GM18505 (cell line): ENCODE measurements around the gene RFTN1.

Experiments
- ATAC-seq: cut with Tn5 transposase; IDR thresholded peaks from one replicate; pipeline ENCODE4 v1.9.1; 2021; ENCODE audit not compliant: unreplicated experiment
- POLR2A ChIP-seq: IDR thresholded peaks from 4 replicates; pipeline ENCODE4 v1.6.1; 2011; ENCODE audit warnings: borderline replicate concordance; ENCODE audit not compliant: insufficient read depth, insufficient read length; ENCODE audit errors: extremely low read depth

Gene RFTN1

DNA sequence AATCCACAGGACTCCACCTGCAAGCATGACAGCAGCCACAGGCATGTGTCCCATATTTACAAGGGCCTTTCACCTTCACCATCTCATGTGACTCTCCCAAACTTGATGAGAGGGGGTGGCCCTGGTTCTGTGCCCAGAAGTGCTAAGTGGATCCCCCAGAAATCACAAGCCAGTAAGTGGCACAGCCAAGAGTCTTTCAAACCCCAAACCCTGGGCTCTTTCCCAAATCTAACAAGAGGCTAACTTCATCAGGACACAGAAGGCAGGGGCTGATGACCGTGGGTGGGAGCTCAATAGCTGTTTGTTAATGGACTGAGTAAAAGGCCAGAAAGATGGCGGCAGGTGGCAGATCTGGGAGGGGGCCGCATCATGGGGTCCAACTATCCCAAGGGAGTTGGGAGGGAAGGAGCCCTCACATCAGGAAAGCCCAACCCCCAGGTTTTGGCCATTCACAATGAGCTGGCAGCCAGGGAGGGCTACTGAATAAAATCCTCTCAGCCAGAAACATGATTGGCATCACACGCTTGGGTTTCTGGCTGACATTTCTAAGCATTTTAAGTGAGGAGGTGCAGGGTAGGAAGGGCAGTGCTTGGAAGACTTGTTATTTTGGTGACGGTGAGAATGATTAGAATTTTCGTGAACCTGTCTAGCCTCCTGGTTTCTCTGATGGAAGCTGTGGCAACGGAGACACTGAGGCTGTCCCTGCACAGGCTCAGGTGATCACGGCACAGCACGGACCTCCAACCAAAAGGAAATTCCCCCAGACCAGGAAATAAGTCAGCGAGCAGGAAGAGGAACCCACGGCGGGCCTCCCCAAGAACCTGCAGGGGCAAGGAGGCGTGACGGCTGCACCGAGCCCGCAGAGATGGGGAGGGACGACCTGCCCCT, 139.2 kb downstream of the RFTN1 start:
- ATAC-seq, result peak; percentile 40
- TF ChIP-seq POLR2A, result no peak

DNA sequence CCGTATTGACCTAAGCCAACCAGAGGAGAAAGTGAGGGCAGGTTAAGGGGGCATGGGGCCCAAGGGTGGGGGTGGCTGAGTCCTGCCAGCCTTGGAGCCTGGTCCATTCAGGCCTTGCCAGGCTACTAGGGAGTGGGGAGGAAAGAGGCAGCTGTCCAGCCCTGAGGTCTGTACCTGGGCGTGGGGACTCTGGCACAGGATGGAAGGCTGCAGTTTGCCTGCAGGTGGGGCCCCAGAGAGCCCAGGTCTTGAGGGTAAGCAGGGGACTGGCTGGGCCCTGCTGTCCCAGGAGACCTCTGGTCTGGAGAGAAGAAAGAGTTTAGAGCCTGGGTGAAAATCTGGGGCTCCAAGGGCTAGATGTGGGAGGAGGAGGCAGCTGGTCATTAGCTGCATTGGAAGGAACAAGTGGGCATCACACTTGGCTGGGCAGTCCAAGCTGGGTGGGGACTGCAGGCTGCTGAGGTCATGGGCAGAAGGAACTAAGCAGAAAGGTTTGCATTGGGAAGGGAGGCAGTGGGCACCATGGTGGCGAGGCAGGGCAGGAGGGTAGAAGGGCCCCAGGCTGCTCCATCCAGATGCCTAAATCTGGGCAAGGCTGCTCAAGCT, 140.1 kb downstream of the RFTN1 start:
- TF ChIP-seq POLR2A, result no peak
- no peak for ATAC-seq

DNA sequence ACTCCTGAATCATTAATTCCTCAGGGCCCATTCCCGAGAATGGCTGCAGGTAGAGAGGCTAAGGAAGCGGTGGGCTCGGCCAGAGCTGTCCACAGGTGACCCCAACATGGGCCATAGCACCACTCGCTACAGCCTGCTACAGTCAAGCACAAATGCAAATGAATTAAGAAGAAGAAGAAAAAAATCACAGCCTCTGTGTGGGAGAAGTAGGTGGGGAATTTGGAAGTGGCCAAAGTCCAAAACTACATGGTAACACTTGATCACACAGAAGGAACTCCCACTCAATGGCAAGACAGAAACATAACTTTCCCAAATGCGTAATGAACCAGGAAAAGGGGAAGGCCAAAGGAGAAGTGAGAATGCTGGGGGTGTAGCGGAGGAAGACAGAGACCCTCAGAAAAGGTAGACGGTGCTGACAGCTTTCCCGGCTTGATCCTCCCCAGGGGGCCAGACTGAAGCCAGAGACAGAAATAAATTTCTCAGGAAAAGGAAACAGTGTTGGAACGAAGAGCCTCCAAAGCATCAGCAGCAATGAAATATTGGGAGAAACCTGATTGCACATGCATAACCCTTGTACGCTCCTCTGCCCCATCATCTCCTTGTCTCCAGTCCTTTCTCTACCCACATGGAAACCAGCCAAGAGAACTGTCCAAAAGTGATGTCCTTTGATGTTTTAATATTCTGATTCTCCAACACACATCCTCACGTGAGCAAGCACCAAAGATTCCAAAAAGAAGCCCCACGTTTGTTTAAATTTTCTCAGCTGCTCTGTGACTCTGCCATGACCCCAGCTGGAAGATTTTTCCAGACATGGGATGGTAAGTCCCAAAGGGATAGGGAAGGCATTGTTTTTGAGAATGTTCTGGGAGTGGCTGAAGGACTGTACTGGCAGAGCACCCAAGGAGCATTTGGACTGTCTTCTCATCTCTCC, 140.9 kb downstream of the RFTN1 start:
- no peak for ATAC-seq

DNA sequence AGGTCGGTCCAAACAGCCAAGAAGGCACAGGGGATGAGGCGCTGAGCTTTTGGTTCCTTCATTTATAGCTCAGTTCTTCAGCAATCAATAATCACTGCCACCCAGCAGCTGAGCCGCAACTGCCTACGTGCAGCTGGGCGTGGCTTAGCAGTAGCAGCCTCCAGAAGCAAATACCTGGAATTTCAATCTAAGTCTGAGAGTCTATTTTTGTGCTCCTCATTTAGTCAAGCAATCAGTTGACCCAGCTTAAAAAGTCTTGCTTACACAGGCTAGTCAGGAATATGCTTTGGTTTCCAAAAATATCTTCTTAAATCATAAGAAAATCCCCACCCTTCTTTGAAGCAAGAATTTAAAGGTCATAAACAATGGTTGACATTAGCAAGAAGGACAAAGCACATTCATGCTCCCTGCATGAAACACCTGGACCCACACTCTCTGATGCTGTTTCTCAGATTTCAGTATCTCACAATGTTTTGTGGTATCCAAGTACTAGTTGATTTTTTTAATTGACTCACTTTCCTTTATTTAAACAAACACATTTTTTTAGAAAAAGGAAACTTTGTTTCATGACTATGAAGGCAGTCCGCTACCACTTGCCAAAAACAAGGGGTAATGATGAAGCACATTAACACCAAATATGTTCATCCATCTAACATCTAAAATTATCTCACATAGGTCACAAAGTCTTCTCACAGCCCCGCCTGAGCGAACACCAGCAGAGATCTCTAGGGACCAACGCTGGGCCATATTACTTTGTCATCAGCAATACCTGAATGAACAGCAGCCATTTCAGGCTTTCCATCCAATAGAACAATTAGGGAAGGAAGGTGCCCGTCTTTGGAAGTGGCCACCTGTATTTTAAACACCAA, 142.4 kb downstream of the RFTN1 start:
- peak; percentile 31 for ATAC-seq
- TF ChIP-seq POLR2A, result no peak

More for the DNA sequence above, 140.9 kb downstream of the RFTN1 start:
- TF ChIP-seq POLR2A, result peak; percentile 10

DNA sequence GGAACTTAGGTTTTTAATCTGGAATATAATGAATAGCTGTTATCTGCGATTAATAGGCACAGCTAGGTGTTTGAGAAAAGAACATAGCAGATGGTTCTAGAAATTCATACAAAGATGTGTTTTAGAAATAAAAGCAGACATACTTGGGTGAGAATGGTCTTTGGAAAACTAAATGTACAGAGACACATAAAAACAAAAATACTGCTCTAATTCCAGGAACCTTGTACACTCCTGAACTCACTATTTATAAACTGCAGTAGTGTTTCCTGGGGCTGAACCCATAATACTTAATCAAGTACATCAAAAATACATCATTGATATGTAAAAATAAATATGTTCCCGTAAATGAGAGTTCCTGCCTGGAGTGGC, 143.0 kb downstream of the RFTN1 start:
- no peak for TF ChIP-seq POLR2A

DNA sequence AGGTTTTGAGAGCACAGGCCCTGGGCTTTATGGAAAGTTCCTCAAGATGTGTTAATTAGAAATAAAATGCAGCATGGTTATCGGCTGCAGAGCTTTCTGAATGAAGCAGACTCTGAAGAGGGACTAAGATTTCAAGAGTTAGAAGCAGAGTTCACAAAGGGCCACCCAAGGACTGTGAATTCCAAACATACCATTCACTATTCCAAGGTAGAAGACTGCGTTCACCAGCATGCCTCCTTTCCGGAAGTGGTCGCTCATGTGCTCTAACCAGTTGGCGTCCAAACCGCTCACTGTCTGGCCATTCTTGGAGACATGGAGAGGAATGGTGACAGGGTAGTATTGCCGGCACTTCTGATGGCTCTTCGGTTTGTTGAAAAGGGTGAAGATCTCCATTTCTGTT, 143.6 kb downstream of the RFTN1 start:
- ATAC-seq, result no peak
- no peak for TF ChIP-seq POLR2A

More for the DNA sequence above, 143.0 kb downstream of the RFTN1 start:
- no peak for ATAC-seq

DNA sequence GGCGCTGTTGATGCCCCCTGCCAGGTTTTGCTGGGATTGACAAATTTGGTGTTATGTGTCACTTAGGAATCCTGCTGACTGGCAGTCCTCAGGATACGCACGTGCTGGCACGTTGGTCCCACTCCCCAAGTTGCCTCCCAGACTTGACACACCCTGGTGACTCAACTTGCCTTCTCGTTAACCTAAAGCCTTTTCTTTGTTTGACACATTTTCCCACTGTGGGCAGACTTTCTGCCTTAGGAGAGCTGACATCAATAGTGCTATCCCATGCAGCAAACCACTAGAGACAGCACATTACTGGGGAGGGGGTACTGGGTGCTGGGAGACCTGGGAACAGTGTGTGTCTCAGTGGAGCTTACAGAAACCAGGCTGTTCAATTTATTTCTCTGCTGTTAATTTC, 144.2 kb downstream of the RFTN1 start:
- no peak for ATAC-seq
- TF ChIP-seq POLR2A, result no peak

DNA sequence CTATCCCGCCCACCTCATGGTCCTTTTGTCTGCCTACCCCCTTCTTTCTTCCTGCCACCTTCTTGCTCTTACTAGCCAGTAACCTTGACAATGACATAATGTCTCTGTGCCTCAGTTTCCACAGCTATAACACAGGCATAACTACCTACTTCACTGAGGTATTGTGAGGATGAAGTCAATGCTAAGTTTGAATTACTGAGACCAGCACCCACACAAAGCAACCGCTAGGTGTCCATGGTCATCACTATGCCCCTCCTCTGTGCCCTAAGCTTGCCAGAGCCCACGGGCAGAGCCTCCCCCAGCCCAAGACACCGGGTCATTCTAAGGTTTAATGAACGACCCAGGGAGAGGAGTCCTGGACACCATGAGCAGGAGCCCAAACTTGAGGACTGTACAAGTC, 146.9 kb downstream of the RFTN1 start:
- no peak for ATAC-seq
- TF ChIP-seq POLR2A, result no peak

DNA sequence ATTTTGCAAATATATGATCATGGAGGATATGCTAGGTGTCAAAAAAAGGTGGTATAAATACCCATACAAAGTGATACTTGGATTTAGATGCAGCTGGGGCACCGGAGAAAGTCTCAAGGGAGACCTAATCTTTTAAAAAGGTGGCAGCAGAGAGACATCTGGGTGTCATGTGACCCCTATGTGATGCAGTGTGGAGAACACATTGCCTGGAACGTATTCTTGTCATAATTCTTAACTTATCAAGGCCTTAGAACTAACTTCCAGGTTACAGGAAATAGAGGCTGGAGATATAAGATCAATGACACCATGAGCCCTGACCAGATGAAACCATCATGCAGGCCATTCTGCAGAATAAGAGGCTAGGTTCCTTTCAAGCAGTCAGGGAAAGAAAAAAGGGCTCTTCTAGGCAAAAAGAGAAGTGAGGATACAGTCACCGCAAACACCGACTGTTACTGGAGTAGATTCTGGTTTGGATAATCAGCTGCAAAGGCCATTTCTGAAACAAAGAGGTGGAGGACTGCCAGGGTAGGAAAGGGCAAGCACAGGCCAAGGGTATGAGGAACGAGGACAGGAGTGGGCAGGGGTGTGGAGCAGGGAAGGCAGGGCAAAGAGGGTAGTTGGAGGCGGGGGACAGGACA, 147.9 kb downstream of the RFTN1 start:
- no peak for ATAC-seq
- TF ChIP-seq POLR2A, result no peak

DNA sequence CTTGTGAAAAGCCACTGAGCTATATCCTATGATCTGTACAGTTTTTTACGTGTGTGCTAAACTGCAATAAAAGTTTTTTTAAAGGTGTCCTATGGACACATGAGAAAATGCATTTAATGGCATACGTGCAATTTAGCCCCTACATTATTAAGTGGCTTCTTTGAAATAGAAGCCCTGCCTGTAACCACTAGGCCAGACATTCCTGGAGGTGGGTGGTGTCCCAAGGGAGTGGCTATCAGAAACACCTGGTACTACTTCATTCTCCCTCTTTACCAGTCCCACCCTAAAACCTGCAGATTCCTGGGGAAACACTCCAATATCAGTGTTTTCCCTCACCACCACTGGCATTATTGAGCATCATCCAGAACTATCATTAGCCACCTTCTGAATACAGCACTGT, 148.5 kb downstream of the RFTN1 start:
- TF ChIP-seq POLR2A, result no peak
- no peak for ATAC-seq

GRCh38 chr3:16364323-16364722, 149.2 kb downstream of the RFTN1 start:
- ATAC-seq, result no peak
- TF ChIP-seq POLR2A, result no peak

GRCh38 chr3:16363636-16364035, 149.9 kb downstream of the RFTN1 start:
- no peak for ATAC-seq

More at GRCh38 chr3:16363636-16364035, 149.9 kb downstream of the RFTN1 start:
- no peak for TF ChIP-seq POLR2A
